Adrenal gland (tissue), 12 donors: ENCODE results near the gene MAPKAP1. TPM values are rescaled to one million over a fixed set of nuclear protein-coding genes. Genes with fewer than 3 reads are reported as not detected.

Source experiments
- DNase-seq, 7 donors: peaks; one replicate each; pipeline ENCODE4 v3.0.0-alpha.2; 2019 to 2020
- H3K27ac ChIP-seq, 5 donors: fragments of 200-600 bp; sonication (generic) in 4 of 5; 1 replicate in 3 of 5; 2 replicates in 2 of 5; pipeline versions ENCODE4 v1.5.1 to v1.8.0; 2016 to 2020; ENCODE audit warnings: mild to moderate bottlenecking in 1 of 5
- H3K27me3 ChIP-seq: fragments of 200-600 bp; 2 replicates; pipeline ENCODE4 v1.8.0; 2021
- H3K36me3 ChIP-seq, 2 donors: fragments of 200-600 bp; replicated peaks in 1 of 2; 1 replicate in 1 of 2; 2 replicates in 1 of 2; pipeline versions ENCODE4 v1.5.1 to v1.8.0; 2018 to 2022
- H3K4me1 ChIP-seq, 2 donors: fragments of 200-600 bp; replicated peaks in 1 of 2; 1 replicate in 1 of 2; 2 replicates in 1 of 2; pipeline versions ENCODE4 v1.5.1 to v1.8.0; 2018 to 2021
- H3K4me3 ChIP-seq, 4 donors: fragments of 200-600 bp; sonication (generic) in 3 of 4; one replicate each; pipeline ENCODE4 v1.5.1; 2016 to 2018
- H3K9me3 ChIP-seq, 3 donors: fragments of 200-600 bp; sonication (generic) in 1 of 3; replicated peaks in 1 of 3; 1 replicate in 2 of 3; 2 replicates in 1 of 3; pipeline versions ENCODE4 v1.5.1 to v1.8.0; 2016 to 2021
- CTCF ChIP-seq, 6 experiments: fragments of 450-650 bp in 4 of 6; fragments of 200-600 bp in 2 of 6; sonication (generic) in 1 of 6; IDR thresholded peaks; 1 replicate in 5 of 6; 2 replicates in 1 of 6; pipeline versions ENCODE4 v1.5.1 to v1.8.0; 2016 to 2021; ENCODE audit warnings: antibody characterized with exemption in 6 of 6, mild to moderate bottlenecking in 2 of 6, moderate library complexity in 1 of 6
- POLR2A ChIP-seq, 2 donors: fragments of 450-650 bp; IDR thresholded peaks; one replicate each; pipeline ENCODE4 v1.6.1; 2017; ENCODE audit warnings: antibody characterized with exemption in 2 of 2, mild to moderate bottlenecking in 2 of 2, moderate library complexity in 1 of 2
- WGBS, 4 donors: extraction: QIAGEN DNeasy Blood & Tissue Kit in 2 of 4; methylation state at CpG; one replicate each; pipeline versions ENCODE4 v1.1.5 to v1.1.7; 2013 to 2017; 5-methylcytosine and 5-hydroxymethylcytosine counted together
- intact Hi-C, 2 donors: fragments of 100-400 bp; cut with DNase I; formaldehyde crosslinking; loops; one replicate each; pipeline versions ENCODE4 v1.14.1 to v1.15.0; 2022 to 2023
- polyA plus RNA-seq, 3 donors: library from polyadenylated mRNA; stranded (reverse); fragments of 200-250 nt in 2 of 3; fragments of 350-450 nt in 1 of 3; fragmentation: Illumina TruSeq in 1 of 3; extraction: RNeasy Lipid Tissue Mini Kit (QIAGEN cat#74804) in 1 of 3; gene quantifications; one replicate each; pipeline ENCODE4 v1.2.3, GENCODE V29; 2013 to 2014
- total RNA-seq, 9 donors: library from RNA; depleted of rRNA in 4 of 9; stranded (reverse); fragments of >200 nt in 4 of 9; fragments of 120-200 nt in 1 of 9; fragmentation: NEBNext Ultra II Directional in 1 of 9; extraction: Animal tissue kit (Norgen Biotek cat#: 25700) in 1 of 9; gene quantifications; one replicate each; pipeline versions ENCODE4 v1.1.0 to v1.2.4, GENCODE V29; 2013 to 2023
- donor health status: healthy with polysubstance abuse.
- donor health status: Bipolar disorder and iron deficiency.
- donor health status: DM: yes; HTN: yes; CAD: no.
- donor health status: DM: no; HTN: no; CAD: no.
- donor health status: DM: no; HTN: no; CAD: no.
- donor health status: DM: yes; HTN: yes; CAD: no.

The MAPKAP1 gene
- total and polyA plus RNA-seq, 12 donors = 72.2 to 156 (median 94.9) TPM

DNA sequence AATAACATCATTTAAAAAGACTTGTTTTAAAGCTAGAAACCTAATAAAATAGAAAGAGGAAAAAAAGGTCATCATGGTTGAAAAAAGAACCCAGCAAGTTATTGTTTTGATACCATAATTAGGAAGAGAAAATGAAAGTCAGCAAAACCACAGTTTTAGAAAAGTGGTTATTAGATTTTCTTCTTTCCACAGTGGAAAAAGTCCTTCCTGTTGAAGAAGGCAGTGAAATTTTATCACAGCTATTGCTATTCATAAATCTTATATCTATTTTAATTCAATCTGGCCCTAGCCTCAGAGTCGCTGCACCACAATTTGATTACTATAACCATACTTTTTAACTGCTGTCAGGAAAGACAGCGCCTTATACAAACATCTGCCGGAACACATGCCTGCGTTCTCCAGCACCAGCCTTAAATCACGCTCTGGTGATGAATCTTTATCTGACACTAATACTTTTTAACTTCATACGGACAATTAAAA is 60.3 kb downstream of the MAPKAP1 start:
- WGBS, 4 donors = 12 to 26% (median 21%) methylated on average over 6 of the region's 6 CpGs
- Histone ChIP-seq H3K4me3 (peak overlapping the region in 1 of 4 donors; percentile 20), H3K9me3 (no peaks in the 10 kb centered on the region), H3K27me3 (no peaks in the 10 kb centered on the region), H3K4me1 (peaks cover 19 to 42% of the 10 kb centered on the region in 2 donors), H3K36me3 (no peaks in the 10 kb centered on the region), H3K27ac (peak overlapping the region; percentile 25 to 66 (median 56))
- TF ChIP-seq CTCF (IDR thresholded peaks at IDR 0.05) (no peak), POLR2A (IDR thresholded peaks at IDR 0.05) (no peak)
- intact Hi-C loops = no loop called here
- no peak for DNase-seq

GRCh38 chr9:125646217-125646616 is 60.8 kb downstream of the MAPKAP1 start:
- H3K27ac ChIP-seq = peak overlapping the region; percentile 25 to 61 (median 32)
- H3K36me3 ChIP-seq = no peaks in the 10 kb centered on the region
- DNase-seq = no peak
- intact Hi-C loops = no loop called here
- H3K27me3 ChIP-seq = no peaks in the 10 kb centered on the region
- H3K9me3 ChIP-seq = no peaks in the 10 kb centered on the region
- peak overlapping the region in 1 of 4 donors; percentile 20 for H3K4me3 ChIP-seq
- WGBS, 4 donors = 21 to 33% (median 29%) methylated on average over 1 of the region's 1 CpG
- peaks cover 19 to 42% of the 10 kb centered on the region in 2 donors for H3K4me1 ChIP-seq
- TF ChIP-seq POLR2A (IDR thresholded peaks at IDR 0.05) (no peak), CTCF (IDR thresholded peaks at IDR 0.05) (no peak)

DNA sequence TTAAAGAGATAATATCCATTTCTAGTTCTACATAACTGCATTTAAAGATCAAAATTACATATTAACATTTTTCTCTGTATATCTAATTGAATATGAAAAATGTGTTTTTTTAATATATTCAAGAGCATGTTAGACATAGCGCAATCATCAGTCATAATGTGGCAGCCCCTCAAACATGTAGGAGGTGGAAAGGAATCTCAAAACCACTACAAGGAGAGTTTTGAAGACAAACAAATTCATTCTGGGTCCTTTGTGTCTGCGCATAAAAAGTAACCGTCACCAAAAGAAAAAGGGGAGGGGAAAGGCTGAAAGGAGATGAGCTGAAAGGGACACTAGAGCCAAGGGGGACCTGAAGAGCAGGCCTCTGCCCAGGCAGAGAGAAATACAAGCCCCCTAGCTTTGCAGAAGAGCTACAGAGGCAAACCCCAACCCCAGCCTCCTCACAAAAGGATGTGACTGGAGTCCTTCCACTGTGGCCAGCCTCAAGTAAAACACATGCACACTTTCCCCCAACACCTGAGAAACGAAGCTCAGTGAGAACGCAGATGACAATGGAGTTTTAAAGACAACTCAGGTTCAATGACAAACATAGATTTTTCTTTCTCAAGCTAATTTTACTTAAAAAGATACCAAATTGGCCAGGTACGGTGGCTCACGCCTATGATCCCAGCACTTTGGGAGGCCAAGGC is 62.0 kb downstream of the MAPKAP1 start:
- no peak for DNase-seq
- H3K36me3 ChIP-seq = no peaks in the 10 kb centered on the region
- TF ChIP-seq POLR2A (IDR thresholded peaks at IDR 0.05) (no peak), CTCF (IDR thresholded peaks at IDR 0.05) (no peak)
- no peaks in the 10 kb centered on the region for H3K27me3 ChIP-seq
- H3K9me3 ChIP-seq = no peaks in the 10 kb centered on the region
- H3K4me1 ChIP-seq = peaks cover 19 to 34% of the 10 kb centered on the region in 2 donors
- no peak overlapping the region for H3K27ac ChIP-seq
- no peak overlapping the region for H3K4me3 ChIP-seq
- 96 to 100% (median 97%) methylated on average over 7 of the region's 7 CpGs for WGBS, 4 donors
- intact Hi-C loops = no loop called here

GRCh38 chr9:125642311-125642710 is 64.7 kb downstream of the MAPKAP1 start:
- no peaks in the 10 kb centered on the region for H3K36me3 ChIP-seq
- intact Hi-C loops = no loop called here
- H3K4me3 ChIP-seq = no peak overlapping the region
- H3K4me1 ChIP-seq = peaks cover 5 to 31% of the 10 kb centered on the region in 2 donors
- 100% methylated on average over 1 of the region's 1 CpG for WGBS, 4 donors
- H3K9me3 ChIP-seq = no peaks in the 10 kb centered on the region
- no peaks in the 10 kb centered on the region for H3K27me3 ChIP-seq
- no peak overlapping the region for H3K27ac ChIP-seq
- DNase-seq = no peak
- TF ChIP-seq CTCF (IDR thresholded peaks at IDR 0.05) = no peak
- no peak for TF ChIP-seq POLR2A (IDR thresholded peaks at IDR 0.05)
